Left kidney (tissue), 2 donors: Measurements from ENCODE around the gene TCEA2. TPM values are rescaled to one million over a fixed set of nuclear protein-coding genes. Genes with fewer than 3 reads are reported as not detected.

Source experiments
- DNase-seq: peaks from one replicate; pipeline ENCODE4 v3.0.0-alpha.2; 2013
- polyA plus RNA-seq: library from polyadenylated mRNA; unstranded; fragments of 120-200 nt; gene quantifications from one replicate; pipeline ENCODE4 v1.2.1, GENCODE V29; 2013; ENCODE audit not compliant: insufficient read length

The TCEA2 gene
- polyA plus RNA-seq, 1 donor, result 74.7 TPM

GRCh38 chr20:64091340-64091739 is 28.3 kb downstream of the TCEA2 start:
- DNase-seq, result no peak

DNA sequence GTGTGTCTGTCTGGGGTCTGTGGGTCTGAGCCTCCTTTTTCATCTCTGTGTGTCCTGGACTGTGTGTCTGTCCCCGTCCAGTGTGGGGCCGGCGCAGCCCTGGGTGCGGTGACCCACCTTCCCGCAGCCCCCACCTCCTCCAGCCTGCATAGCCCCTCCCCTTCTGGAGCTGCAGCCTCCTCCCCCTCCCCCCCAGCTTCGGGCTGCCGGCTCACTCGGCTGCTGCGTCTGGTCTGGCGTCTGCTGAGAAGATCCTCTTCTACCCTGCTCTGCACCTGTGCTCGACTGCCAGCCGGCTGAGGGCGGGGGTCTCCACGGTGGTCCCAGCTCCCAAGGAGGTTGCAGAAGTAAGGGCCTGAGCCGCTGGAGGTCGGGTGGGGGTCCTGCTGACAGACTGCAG is 28.8 kb downstream of the TCEA2 start:
- no peak for DNase-seq

DNA sequence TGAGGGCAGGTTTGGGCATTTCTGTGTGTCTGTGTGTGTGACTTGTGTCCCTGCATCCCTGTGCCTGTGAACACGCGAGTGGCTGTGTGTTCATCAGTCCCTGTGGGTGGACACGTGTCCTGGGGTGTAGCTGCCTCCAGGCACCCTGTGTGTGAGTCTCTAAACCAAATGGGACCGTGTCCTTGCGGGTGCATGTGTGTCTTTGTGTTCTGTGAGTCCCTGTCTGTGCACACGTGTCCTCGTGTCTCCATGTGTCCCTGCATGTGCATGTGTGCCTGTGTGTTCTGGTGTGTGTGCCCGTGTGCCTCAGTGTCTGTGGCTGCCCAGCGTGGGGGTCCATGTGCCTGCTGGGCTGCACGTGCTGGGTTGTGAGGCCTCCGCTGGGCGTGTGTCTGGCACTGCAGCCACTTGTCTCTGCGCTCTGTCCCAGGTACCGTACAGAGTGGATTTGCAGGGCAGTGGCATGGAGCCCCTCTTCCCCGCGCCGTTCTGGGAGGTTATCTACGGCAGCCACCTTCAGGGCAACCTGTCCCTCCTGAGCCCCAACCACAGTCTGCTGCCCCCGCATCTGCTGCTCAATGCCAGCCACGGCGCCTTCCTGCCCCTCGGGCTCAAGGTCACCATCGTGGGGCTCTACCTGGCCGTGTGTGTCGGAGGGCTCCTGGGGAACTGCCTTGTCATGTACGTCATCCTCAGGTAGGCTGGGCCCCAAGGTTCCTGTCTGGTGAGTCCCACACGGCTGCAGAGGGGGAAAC is 29.4 kb downstream of the TCEA2 start:
- DNase-seq, result no peak

DNA sequence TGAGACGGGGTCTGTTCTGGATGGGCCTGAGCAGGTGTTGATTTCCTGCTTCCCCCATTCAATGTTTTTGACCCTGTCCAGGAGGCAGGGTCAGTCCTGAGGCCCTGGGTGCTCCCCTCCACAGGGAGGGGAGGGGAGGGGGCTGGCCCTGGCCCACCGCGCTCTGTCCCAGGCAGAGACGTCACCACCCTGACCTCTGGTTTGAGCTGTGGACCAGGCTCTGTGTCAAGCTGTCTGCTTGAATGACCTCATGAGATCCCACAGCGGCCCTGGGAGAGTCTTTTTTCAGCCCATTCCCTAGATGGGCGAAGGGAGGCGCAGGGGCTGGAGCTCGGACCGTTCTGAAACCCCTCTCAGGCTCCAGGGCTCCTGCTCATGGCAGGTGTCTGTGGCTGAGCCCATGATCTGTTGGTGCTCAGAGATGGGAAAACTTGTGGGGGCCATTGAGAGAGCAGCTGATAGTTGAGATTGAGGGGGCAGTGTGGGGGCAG is 30.1 kb downstream of the TCEA2 start:
- DNase-seq, result no peak

DNA sequence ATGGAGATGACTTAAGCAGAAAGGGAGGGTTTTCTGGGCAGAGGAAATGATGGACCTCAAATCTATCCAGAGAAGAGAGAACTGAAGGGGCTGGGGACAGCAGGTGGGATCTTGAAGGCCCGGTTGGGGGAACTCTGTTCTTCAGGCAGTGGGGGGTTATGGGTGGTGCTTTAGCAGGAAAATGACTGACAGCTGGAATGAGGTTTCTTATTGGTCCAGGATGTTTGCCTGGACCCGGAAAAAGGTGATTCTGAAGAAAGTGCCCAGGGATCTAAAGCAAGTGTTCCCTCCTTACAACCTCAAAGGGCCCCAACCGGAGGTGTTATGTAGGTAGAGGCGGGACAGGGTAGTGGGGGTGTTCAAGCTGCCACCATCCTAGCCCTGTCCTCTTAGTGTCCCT is 32.5 kb downstream of the TCEA2 start:
- no peak for DNase-seq

- DNase-seq, result no peak
Observed at GRCh38 chr20:64095927-64096326, 32.9 kb downstream of the TCEA2 start.

- no peak for DNase-seq
Observed at GRCh38 chr20:64096535-64096934, 33.5 kb downstream of the TCEA2 start.

- DNase-seq, result no peak
Observed at GRCh38 chr20:64098471-64099013, 35.5 kb downstream of the TCEA2 start.

- no peak for DNase-seq
Observed at GRCh38 chr20:64099086-64099786, 36.2 kb downstream of the TCEA2 start.

- DNase-seq, result no peak
Observed at GRCh38 chr20:64099880-64100565, 37.0 kb downstream of the TCEA2 start.

DNA sequence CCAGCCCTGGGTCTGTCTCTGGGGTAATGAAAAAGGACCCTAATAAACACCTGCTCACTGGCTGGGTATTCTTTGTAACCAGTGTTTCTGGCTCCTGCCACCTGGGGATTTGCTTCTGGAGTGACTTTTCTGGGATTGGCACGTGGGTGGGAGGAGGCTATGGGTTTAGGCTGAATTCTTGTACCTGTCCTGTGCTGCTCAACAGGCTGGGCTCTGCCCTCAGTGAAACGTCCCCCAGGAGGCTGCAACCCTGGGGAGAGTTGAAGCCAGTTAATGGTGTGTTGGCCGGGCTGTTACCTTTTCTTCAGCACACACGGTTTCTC is 37.5 kb downstream of the TCEA2 start:
- DNase-seq, result no peak

DNA sequence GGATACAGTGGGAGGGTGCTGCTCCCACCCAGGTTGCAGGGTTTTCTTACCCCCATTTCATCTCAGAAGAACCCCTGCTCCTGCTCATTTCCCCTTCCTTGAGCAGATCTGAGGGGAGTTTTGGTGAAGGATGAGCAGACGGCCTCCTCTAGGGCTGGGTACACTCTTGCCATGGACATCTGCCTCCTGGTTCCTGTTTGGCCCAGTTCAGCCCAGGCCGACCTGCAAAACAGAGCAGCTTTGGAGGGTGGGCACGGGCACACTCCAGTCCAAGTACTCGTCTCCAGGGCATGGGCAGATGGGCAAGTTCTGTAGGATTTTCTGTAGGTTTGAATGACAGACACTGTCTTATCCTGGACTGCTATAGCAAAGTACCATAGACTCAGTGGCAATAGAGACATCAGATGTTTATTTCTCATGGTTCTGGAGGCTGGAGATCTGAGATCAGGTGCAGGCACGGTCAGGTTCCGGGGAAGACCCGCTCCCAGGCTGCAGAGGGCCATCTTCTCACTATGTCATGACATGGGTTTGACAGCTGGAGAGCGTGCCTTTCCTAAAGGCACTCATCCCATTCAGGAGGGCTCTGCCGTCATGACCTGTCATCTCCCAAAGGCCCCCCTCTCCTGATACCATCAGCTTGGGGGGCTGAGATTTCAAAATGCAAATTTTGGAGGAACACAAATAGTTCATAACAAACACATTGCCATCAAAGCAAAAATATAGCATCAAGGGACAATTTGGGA is 38.1 kb downstream of the TCEA2 start:
- no peak for DNase-seq

DNA sequence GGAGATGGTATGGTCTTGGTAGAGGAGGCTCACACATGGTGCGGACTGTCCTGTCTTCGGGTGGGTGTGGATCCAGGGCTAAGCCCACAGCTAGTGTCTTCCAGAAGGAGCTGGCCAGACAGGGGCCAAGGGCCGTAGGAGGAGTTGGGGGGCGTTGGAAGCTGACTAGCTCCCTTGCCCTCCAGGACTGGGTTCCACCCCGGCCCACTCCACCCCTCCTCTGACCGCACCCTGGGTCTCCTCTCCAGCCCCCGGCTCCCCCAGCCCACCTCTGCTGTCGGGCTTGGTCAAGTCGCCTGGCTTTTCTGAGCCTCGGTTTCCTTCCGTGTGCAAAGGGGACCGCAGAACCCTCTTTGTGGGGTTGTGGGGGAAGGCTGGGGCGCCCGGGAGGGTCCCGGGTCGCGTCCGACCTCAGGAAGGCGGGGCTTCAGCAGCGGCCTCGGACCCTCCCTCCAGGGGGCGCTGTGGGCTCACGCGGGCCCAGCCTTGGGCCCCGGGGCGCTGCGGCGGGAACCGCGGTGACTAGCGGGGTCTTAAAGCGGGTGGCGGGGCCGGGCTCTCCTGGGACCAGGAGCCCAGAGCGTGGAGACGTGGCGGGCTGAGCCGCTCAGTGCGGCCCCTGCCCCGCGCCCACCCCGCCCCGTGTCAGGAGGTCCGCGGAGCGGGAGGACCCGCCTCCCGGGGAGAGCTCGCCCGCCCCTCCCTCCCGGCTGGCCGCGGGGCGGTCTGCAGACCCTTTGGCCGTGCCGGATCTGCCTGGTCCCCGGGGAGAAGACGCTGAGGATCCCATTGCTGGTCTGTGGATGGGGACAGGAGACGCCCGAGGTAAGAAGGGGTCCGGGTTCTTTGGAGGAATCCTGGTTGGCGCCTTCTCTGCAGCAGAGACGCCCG is 39.0 kb downstream of the TCEA2 start:
- DNase-seq, result no peak

- DNase-seq, result no peak
Observed at GRCh38 chr20:64102647-64103354, 39.8 kb downstream of the TCEA2 start.

GRCh38 chr20:64103871-64104666 is 41.1 kb downstream of the TCEA2 start:
- DNase-seq, result no peak

DNA sequence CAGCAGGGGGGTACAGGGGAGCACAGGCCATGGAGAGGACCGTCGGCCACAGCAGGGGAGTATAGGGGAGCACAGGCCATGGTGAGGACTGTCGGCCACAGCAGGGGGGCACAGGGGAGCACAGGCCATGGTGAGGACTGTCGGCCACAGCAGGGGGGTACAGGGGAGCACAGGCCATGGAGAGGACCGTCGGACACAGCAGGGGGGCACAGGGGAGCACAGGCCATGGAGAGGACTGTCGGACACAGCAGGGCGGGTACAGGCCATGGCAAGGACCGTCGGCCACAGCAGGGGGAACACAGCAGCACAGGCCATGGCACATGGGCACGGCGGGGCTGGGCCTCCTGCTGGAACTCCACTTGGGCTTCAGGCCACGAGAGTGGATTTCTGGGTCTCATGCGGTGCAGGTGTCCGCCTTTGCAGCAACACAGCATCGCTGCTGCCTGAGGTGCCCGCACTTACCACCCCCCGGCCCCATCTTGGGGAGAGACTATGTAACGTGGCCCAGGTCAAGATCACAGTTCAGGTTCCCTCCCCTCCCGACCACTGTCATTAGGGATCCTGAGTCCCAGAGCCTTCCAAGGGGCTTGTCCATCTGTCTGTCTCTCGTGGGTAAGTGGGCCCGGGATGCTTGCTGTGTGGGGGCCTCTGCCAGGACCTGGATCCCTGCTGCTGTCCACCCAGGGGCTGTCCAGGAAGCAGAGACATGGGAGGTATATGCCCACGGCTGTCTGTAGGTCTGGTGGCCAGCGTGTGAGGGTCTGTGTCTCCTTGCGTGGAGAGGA is 41.9 kb downstream of the TCEA2 start:
- no peak for DNase-seq

DNA sequence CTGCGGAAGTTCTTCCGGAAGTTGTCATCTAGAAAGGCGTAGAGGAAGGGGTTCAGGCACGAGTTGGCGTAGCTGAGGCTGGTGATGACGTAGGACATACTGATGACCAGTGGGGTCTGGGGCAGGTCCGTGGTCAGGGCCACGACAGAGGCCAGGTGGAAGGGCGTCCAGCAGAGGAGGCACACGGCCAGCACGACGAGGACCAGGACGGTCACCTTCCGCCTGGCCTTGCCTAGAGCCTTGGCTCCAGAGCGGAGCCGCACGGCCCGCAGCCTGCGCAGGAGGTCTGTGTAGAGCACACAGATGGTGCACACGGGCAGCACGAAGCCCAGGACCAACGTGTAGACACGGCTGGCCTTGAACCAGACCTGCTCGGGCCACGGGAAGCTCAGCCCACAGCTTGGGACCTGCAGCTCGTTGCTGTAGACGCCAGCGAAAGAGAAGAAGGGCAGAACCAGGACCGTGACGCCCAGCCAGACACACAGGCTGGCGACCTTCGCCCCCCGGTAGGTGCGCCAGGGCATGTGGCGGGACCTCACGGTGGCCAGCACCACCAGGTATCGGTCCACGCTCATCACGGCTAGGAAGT is 42.9 kb downstream of the TCEA2 start:
- no peak for DNase-seq

DNA sequence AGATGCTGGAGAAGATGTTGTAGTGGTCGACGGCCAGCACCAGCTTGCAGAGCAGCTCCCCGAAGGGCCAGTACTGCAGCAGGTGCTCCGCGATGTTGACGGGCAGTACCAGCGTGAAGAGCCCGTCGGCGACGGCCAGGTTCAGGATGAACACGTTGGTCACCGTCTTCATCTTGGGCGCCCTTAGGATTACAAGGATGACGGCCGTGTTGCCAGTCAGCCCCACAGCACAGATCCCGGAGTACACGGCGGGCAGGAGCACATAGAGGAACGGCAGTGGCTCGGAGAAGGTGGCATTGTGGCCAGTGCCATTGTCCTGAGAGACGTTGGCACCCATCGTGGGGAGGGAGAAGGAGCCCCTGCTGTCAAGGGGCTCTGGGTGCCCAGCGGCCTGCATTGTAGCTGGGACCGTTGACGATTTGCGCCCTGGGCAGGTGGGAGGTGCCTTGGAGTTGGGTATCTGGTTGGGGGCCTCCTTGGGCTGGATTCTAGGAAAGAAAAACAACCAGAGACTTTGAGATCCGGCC is 43.5 kb downstream of the TCEA2 start:
- DNase-seq, result no peak
